Brain microvascular endothelial cell (primary cell): ENCODE results near the gene IL17REL.

Experiments used
- DNase-seq: peaks from one replicate; pipeline ENCODE4 v3.0.0-alpha.2; 2020
- H3K27ac ChIP-seq: fragments of 250-450 bp; sonication (Bioruptor Pico); 2 replicates; pipeline ENCODE4 v1.5.1; 2020; ENCODE audit warnings: mild to moderate bottlenecking, moderate library complexity
- H3K27me3 ChIP-seq: fragments of 250-450 bp; sonication (Bioruptor Pico); replicated peaks from 2 replicates; pipeline ENCODE4 v1.5.1; 2020; ENCODE audit warnings: mild to moderate bottlenecking
- H3K36me3 ChIP-seq: fragments of 250-450 bp; sonication (Bioruptor Pico); replicated peaks from 2 replicates; pipeline ENCODE4 v1.5.1; 2020; ENCODE audit warnings: mild to moderate bottlenecking
- H3K4me3 ChIP-seq: 2 replicates; pipeline ENCODE4 v1.5.1; 2011; ENCODE audit warnings: low read depth, mild to moderate bottlenecking, control low read depth, low read length, moderate library complexity
- in situ Hi-C: cut with HindIII; loops from 2 replicates; pipeline ENCODE4 v1.10.0; 2017; ENCODE audit warnings: low sequenced_read_pairs, low pct_ligation_motif_present
- TF ChIP-seq, protein P1 (sequence below): IDR thresholded peaks from 2 replicates; pipeline ENCODE4 v1.5.1; 2011; ENCODE audit warnings: low read depth, mild to moderate bottlenecking, moderate library complexity, low read length, control low read depth, inconsistent platforms; ENCODE audit errors: missing control alignments

The IL17REL gene

DNA sequence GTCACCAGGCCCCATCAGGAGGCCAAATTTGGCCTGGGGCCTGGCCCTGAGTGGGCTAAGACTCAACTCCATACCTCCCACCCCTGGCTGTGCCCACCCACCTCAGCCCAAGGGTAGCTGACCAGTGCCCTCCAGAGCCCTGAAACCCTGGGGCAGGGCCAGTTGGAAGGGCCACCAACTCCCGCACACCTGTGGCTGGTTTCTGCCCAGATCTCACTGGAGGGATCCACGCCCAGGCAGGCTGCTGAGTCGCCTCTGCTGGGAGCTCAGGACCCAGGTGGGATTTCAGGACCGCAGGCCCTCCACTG lies 60.9 kb downstream of the IL17REL start:
- Histone ChIP-seq H3K27ac (no peak overlapping the region), H3K36me3 (no peaks in the 10 kb centered on the region), H3K27me3 (no peaks in the 10 kb centered on the region), H3K4me3 (no peak overlapping the region)
- DNase-seq = no peak
- TF ChIP-seq, protein P1, sequence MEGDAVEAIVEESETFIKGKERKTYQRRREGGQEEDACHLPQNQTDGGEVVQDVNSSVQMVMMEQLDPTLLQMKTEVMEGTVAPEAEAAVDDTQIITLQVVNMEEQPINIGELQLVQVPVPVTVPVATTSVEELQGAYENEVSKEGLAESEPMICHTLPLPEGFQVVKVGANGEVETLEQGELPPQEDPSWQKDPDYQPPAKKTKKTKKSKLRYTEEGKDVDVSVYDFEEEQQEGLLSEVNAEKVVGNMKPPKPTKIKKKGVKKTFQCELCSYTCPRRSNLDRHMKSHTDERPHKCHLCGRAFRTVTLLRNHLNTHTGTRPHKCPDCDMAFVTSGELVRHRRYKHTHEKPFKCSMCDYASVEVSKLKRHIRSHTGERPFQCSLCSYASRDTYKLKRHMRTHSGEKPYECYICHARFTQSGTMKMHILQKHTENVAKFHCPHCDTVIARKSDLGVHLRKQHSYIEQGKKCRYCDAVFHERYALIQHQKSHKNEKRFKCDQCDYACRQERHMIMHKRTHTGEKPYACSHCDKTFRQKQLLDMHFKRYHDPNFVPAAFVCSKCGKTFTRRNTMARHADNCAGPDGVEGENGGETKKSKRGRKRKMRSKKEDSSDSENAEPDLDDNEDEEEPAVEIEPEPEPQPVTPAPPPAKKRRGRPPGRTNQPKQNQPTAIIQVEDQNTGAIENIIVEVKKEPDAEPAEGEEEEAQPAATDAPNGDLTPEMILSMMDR = no peak
- in situ Hi-C loops = no loop called here

- in situ Hi-C loops = no loop called here
Measured at GRCh38 chr22:49951000-49951677, 61.4 kb downstream of the IL17REL start.

DNA sequence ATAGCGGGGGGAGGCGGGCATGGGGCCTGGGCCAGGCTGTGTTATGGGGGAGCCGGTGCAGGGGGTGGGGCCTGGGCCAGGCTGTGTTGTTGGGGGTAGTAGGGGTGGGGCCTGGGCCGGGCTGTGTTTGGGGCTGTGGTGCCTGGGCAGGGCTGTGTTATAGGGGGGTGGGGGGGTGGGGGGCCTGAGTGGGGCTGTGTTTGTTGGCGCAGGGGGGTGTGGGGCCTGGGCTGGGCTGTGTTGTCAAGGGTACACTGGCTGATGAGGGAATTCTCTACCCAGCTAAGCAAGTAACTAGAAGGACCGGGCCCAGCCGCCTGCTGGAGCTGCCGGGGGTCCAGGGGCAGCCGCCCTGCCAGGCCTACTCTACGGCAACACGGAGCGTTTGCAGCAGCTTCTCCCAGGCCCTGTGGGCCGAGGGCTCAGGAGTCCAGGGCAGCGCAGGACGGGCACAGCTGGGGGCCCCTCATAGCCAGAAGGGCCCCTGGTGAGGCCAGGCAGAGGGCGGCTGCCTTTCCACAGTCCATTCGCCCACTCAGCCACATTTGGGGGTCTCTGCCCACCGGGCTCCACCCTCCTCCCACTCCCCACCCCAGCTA lies 62.1 kb downstream of the IL17REL start:
- TF ChIP-seq, protein P1 = no peak
- Histone ChIP-seq H3K4me3 (no peak overlapping the region), H3K36me3 (no peaks in the 10 kb centered on the region), H3K27me3 (no peaks in the 10 kb centered on the region), H3K27ac (no peak overlapping the region)
- in situ Hi-C loops = no loop called here
- DNase-seq = no peak

More at GRCh38 chr22:49951000-49951677, 61.4 kb downstream of the IL17REL start:
- H3K4me3 ChIP-seq = no peak overlapping the region
- DNase-seq = no peak
- no peaks in the 10 kb centered on the region for H3K36me3 ChIP-seq
- H3K27ac ChIP-seq = no peak overlapping the region
- no peaks in the 10 kb centered on the region for H3K27me3 ChIP-seq
- TF ChIP-seq, protein P1 = no peak

GRCh38 chr22:49949914-49950292 lies 62.7 kb downstream of the IL17REL start:
- in situ Hi-C loops = no loop called here
- no peak for DNase-seq
- H3K36me3 ChIP-seq = no peaks in the 10 kb centered on the region
- no peaks in the 10 kb centered on the region for H3K27me3 ChIP-seq
- no peak overlapping the region for H3K27ac ChIP-seq
- H3K4me3 ChIP-seq = no peak overlapping the region
- TF ChIP-seq, protein P1 = no peak

- DNase-seq = no peak
- H3K27ac ChIP-seq = no peak overlapping the region
- H3K4me3 ChIP-seq = no peak overlapping the region
- H3K36me3 ChIP-seq = no peaks in the 10 kb centered on the region
- H3K27me3 ChIP-seq = no peaks in the 10 kb centered on the region
- TF ChIP-seq, protein P1 = no peak
- in situ Hi-C loops = no loop called here
Measured at GRCh38 chr22:49948958-49949913, 63.3 kb downstream of the IL17REL start.
